ENCODE data around the gene BAHD1. TPM values are rescaled to one million over a fixed set of nuclear protein-coding genes. Genes with fewer than 3 reads are reported as not detected.

Gene BAHD1
- total RNA-seq, 4 donors from 2014 or later: 11.6 to 29.6 (median 22.3) TPM

DNA sequence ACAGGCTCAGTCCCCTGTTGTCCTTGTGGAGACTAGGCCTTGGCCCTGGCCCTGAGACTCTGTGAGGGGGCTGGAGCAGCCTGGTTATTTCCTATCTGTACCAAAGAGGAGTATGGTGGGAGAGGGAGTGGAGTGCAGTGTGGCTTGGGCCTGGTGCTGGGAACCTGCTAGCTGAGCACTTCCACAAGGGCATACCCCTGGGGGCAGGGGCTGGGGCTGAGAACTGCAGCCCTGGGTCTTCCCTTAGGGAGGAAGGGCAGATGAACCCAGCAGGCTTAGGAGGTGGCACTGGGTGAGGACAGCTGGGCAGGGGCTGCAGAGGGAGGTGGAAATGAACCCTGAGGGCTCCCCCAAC, 26.5 kb downstream of the BAHD1 start:
- no peak overlapping the region for H3K27ac ChIP-seq (replicated peaks in 1 of 4)
- TF ChIP-seq, protein P1, sequence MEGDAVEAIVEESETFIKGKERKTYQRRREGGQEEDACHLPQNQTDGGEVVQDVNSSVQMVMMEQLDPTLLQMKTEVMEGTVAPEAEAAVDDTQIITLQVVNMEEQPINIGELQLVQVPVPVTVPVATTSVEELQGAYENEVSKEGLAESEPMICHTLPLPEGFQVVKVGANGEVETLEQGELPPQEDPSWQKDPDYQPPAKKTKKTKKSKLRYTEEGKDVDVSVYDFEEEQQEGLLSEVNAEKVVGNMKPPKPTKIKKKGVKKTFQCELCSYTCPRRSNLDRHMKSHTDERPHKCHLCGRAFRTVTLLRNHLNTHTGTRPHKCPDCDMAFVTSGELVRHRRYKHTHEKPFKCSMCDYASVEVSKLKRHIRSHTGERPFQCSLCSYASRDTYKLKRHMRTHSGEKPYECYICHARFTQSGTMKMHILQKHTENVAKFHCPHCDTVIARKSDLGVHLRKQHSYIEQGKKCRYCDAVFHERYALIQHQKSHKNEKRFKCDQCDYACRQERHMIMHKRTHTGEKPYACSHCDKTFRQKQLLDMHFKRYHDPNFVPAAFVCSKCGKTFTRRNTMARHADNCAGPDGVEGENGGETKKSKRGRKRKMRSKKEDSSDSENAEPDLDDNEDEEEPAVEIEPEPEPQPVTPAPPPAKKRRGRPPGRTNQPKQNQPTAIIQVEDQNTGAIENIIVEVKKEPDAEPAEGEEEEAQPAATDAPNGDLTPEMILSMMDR (IDR thresholded peaks at IDR 0.05): no peak
- TF ChIP-seq POLR2AphosphoS5 (IDR thresholded peaks at IDR 0.05): no peak
- intact Hi-C loops (cut with DNase I): no loop called here
- H3K36me3 ChIP-seq: peaks cover 22 to 56% (median 53%) of the 10 kb centered on the region in 4 donors
- H3K4me1 ChIP-seq: peaks cover 12 to 27% (median 17%) of the 10 kb centered on the region in 4 donors
- H3K27me3 ChIP-seq: no peaks in the 10 kb centered on the region
- no peak for DNase-seq (ENCODE audit: extremely low spot score)
- H3K4me3 ChIP-seq: no peak overlapping the region
- H3K9me3 ChIP-seq: no peaks in the 10 kb centered on the region

DNA sequence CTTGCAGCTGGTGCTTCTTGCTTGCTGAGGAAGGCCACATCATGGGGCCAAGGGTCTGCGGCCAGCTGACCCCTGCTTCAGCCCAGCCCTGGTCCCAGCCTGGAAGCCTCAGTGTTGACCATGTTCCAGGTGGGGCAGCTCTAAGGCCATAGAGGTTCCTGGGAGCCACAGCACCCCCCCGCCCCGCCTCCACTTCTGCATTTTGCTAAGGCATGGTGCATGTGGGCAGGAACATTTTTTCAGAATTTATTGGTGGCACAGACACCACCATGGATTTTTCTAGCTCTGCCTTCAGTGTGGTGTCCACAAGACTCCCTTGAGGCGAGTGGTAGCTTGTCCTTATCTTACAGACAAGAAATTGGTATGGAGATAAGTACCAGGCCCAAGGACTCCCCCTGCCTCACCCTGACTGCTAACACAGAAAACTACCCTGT, 28.2 kb downstream of the BAHD1 start:
- H3K36me3 ChIP-seq: peaks cover 18 to 39% (median 36%) of the 10 kb centered on the region in 4 donors
- H3K9me3 ChIP-seq: no peaks in the 10 kb centered on the region
- WGBS: 88% methylated on average over 4 of the region's 4 CpGs
- H3K4me3 ChIP-seq: no peak overlapping the region
- H3K4me1 ChIP-seq: peaks cover 15 to 33% (median 22%) of the 10 kb centered on the region in 4 donors
- intact Hi-C loops (cut with DNase I): no loop called here
- no peak overlapping the region for H3K27ac ChIP-seq (replicated peaks in 1 of 4)
- DNase-seq (ENCODE audit: extremely low spot score): no peak
- TF ChIP-seq POLR2AphosphoS5 (IDR thresholded peaks at IDR 0.05) (no peak), POLR2A (IDR thresholded peaks at IDR 0.05; ENCODE audit: low read depth) (no peak), EP300 (IDR thresholded peaks at IDR 0.05) (no peak)
- TF ChIP-seq, protein P1 (IDR thresholded peaks at IDR 0.05): no peak
- H3K27me3 ChIP-seq: no peaks in the 10 kb centered on the region

DNA sequence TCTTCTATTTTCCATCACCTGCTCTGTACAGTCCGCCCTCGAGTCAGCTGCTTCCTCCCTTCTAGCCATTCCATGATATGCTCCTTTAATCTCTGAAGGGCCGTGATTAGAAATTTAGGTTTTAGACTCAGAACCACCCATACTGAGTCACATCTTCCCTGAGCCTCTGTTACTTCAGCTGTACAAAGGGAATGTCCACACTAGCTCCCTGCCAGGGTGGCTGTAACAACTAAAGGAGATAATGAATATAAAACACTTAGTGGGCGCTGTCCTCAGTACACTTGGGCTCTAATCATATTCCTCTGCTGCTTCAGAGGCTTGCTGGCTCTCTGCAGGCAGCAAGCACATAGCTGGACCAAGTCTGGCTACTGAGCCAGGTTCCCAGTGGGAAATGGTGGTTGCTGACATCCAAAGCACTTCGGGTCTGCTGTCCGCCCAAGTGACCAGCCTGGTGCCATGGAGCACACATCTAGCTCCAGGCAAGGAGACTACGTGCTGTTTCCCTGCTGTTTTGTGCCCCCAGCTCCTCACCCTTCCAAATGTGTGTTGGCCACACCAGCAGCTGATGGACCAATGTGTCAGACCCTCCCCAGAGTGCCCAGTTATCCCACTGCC, 29.1 kb downstream of the BAHD1 start:
- 70% methylated on average over 7 of the region's 7 CpGs for WGBS

DNA sequence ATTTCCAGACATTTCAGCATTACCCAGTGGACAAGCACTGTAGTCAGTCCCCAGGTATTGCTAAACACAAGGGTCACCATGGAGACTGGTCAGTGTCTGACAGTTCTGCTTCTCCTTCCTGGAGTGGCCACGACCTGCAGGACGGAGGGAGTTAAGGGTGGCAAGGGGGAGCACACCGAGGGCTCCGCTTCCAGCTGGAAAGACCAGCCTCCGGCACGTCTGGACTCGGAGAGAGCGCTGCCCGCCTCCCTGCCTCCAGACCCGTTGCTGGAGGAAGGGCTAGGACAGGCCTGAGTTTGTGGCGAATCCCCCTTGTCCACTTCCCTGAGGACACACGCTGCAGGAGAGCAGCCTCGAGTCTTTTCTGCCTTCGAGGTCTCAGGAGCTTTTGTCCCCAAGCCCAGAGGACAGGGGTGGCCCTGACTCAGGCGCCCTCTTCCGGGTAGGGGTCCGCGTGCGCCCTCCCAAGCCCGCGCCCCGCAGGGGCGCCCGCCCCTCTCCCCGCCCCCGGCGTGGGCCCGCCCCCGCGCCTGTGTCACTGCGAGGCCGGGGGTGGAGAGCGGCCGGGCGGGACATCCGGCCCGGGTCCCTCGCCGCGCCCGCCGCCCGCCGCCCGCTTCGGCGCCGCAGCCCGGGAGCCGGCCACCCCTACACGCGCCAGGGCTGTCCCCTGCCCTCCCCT, 29.8 kb downstream of the BAHD1 start, which contains the start of gene CHST14:
Gene CHST14, plus strand, starts transcription at position 562 of the 682 bp plus-strand sequence. CDS start 230 bp downstream, outside the sequence.
- peak within 1 kb of the TSS; percentile 77 to 96 (median 83) for H3K4me3 ChIP-seq
- intact Hi-C loops (cut with DNase I): no loop called here
- H3K4me1 ChIP-seq: peaks cover 15 to 33% (median 22%) of the 10 kb centered on the region in 4 donors
- H3K27me3 ChIP-seq: no peaks in the 10 kb centered on the region
- H3K36me3 ChIP-seq: peaks cover 7 to 22% (median 20%) of the 10 kb centered on the region in 4 donors
- no peak for DNase-seq (ENCODE audit: extremely low spot score)
- peak within 1 kb of the TSS; percentile 88 to 94 (median 92) for H3K27ac ChIP-seq (replicated peaks in 1 of 4)
- TF ChIP-seq, protein P1 (IDR thresholded peaks at IDR 0.05): peak in 1 of 3 experiments; percentile 6
- no peak for TF ChIP-seq POLR2A (IDR thresholded peaks at IDR 0.05; ENCODE audit: low read depth)
- peak in 1 of 2 donors; percentile 45 for TF ChIP-seq POLR2AphosphoS5 (IDR thresholded peaks at IDR 0.05)
- no peaks in the 10 kb centered on the region for H3K9me3 ChIP-seq
- 0% methylated on average over 1 of the region's 52 CpGs for WGBS

More for the DNA sequence above, 29.1 kb downstream of the BAHD1 start:
- TF ChIP-seq EP300 (IDR thresholded peaks at IDR 0.05) (no peak), POLR2AphosphoS5 (IDR thresholded peaks at IDR 0.05) (no peak), POLR2A (IDR thresholded peaks at IDR 0.05; ENCODE audit: low read depth) (no peak)
- TF ChIP-seq, protein P1 (IDR thresholded peaks at IDR 0.05): no peak
- DNase-seq (ENCODE audit: extremely low spot score): no peak
- H3K9me3 ChIP-seq: no peaks in the 10 kb centered on the region
- peaks cover 11 to 29% (median 27%) of the 10 kb centered on the region in 4 donors for H3K36me3 ChIP-seq
- H3K4me1 ChIP-seq: peaks cover 15 to 33% (median 22%) of the 10 kb centered on the region in 4 donors
- no peaks in the 10 kb centered on the region for H3K27me3 ChIP-seq
- intact Hi-C loops (cut with DNase I): no loop called here
- H3K27ac ChIP-seq (replicated peaks in 1 of 4): peak overlapping the region; percentile 88 to 94 (median 92)
- peak overlapping the region; percentile 77 to 96 (median 83) for H3K4me3 ChIP-seq
